Nephron progenitor cell (in vitro differentiated cells): ENCODE data around the gene DDX28.
"Not testable (repeated sequence)": the region's sequence is repeated elsewhere in the genome, so short reads cannot be mapped to it uniquely, and the experiment has no call there.

ENCODE experiments used
- DNase-seq: peaks from one replicate; pipeline ENCODE4 v3.0.0; 2021
- H3K27ac Mint-ChIP-seq: 2 replicates; pipeline ENCODE4 v1.8.0; 2021; ENCODE audit warnings: mild to moderate bottlenecking, moderate library complexity, mixed read lengths
- H3K27me3 Mint-ChIP-seq: 2 replicates; pipeline ENCODE4 v1.8.0; 2021; ENCODE audit warnings: mild to moderate bottlenecking, low read depth, mixed read lengths; ENCODE audit not compliant: poor library complexity
- H3K36me3 Mint-ChIP-seq: 2 replicates; pipeline ENCODE4 v1.8.0; 2021; ENCODE audit warnings: low read depth, mixed read lengths
- H3K4me1 Mint-ChIP-seq: 2 replicates; pipeline ENCODE4 v1.8.0; 2021; ENCODE audit warnings: mixed read lengths
- H3K4me3 Mint-ChIP-seq: 2 replicates; pipeline ENCODE4 v1.8.0; 2021; ENCODE audit warnings: mild to moderate bottlenecking, moderate library complexity, mixed read lengths
- H3K9me3 Mint-ChIP-seq: 2 replicates; pipeline ENCODE4 v1.8.0; 2021; ENCODE audit warnings: mild to moderate bottlenecking, moderate library complexity, mixed read lengths
- CTCF ChIP-seq: fragments of 200-600 bp; sonication (generic); IDR thresholded peaks from 2 replicates; pipeline ENCODE4 v1.5.0; 2021; ENCODE audit warnings: antibody characterized with exemption

Gene DDX28

GRCh38 chr16:67996666-67997065 is 26.4 kb downstream of the DDX28 start:
- no peaks in the 10 kb centered on the region for H3K36me3 Mint-ChIP-seq
- H3K27ac Mint-ChIP-seq = no peak overlapping the region
- no peak for DNase-seq
- no peak overlapping the region for H3K4me3 Mint-ChIP-seq
- TF ChIP-seq CTCF = no peak
- H3K9me3 Mint-ChIP-seq = peaks cover 3% of the 10 kb centered on the region
- H3K27me3 Mint-ChIP-seq = peaks cover 13% of the 10 kb centered on the region
- peaks cover 36% of the 10 kb centered on the region for H3K4me1 Mint-ChIP-seq

- TF ChIP-seq CTCF = no peak
- Mint-ChIP-seq H3K4me3 (no peak overlapping the region), H3K27me3 (peaks cover 9% of the 10 kb centered on the region), H3K36me3 (no peaks in the 10 kb centered on the region), H3K27ac (no peak overlapping the region), H3K9me3 (peaks cover 3% of the 10 kb centered on the region), H3K4me1 (peaks cover 37% of the 10 kb centered on the region)
- no peak for DNase-seq
Measured at GRCh38 chr16:67995423-67995822, 27.6 kb downstream of the DDX28 start.

GRCh38 chr16:67994040-67994408 is 29.0 kb downstream of the DDX28 start:
- not testable (repeated sequence) for DNase-seq, H3K27ac Mint-ChIP-seq, H3K4me3 Mint-ChIP-seq, H3K9me3 Mint-ChIP-seq, H3K27me3 Mint-ChIP-seq, H3K36me3 Mint-ChIP-seq
- H3K4me1 Mint-ChIP-seq = peaks cover 34% of the 10 kb centered on the region

GRCh38 chr16:67993207-67994039 is 29.6 kb downstream of the DDX28 start:
- Mint-ChIP-seq H3K27ac (no peak overlapping the region), H3K36me3 (no peaks in the 10 kb centered on the region), H3K4me3 (no peak overlapping the region), H3K27me3 (peaks cover 7% of the 10 kb centered on the region), H3K9me3 (peaks cover 3% of the 10 kb centered on the region), H3K4me1 (peaks cover 37% of the 10 kb centered on the region)
- TF ChIP-seq CTCF = peak; percentile 99
- DNase-seq = peak; percentile 83

GRCh38 chr16:67992661-67993206 is 30.3 kb downstream of the DDX28 start:
- no peaks in the 10 kb centered on the region for H3K36me3 Mint-ChIP-seq
- no peak overlapping the region for H3K4me3 Mint-ChIP-seq
- no peak overlapping the region for H3K27ac Mint-ChIP-seq
- H3K27me3 Mint-ChIP-seq = peaks cover 10% of the 10 kb centered on the region
- peaks cover 3% of the 10 kb centered on the region for H3K9me3 Mint-ChIP-seq
- peaks cover 43% of the 10 kb centered on the region for H3K4me1 Mint-ChIP-seq
- no peak for DNase-seq
- TF ChIP-seq CTCF = no peak

GRCh38 chr16:67990018-67990386 is 33.0 kb downstream of the DDX28 start:
- Mint-ChIP-seq H3K4me1 (peaks cover 49% of the 10 kb centered on the region), H3K27ac (no peak overlapping the region), H3K4me3 (no peak overlapping the region), H3K9me3 (no peaks in the 10 kb centered on the region), H3K27me3 (peaks cover 14% of the 10 kb centered on the region), H3K36me3 (no peaks in the 10 kb centered on the region)
- no peak for TF ChIP-seq CTCF
- DNase-seq = no peak
